IgD-negative memory B cell (primary cell): Measurements from ENCODE around the gene SPRR5. TPM values are rescaled to one million over a fixed set of nuclear protein-coding genes. Genes with fewer than 3 reads are reported as not detected.

Experiments used
- H3K27ac Mint-ChIP-seq, 3 donors: one replicate each; pipeline ENCODE4 v1.8.0; 2020 to 2022; ENCODE audit warnings: mild to moderate bottlenecking in 3 of 3, mixed read lengths in 3 of 3, moderate library complexity in 1 of 3
- H3K27me3 Mint-ChIP-seq: one replicate; pipeline ENCODE4 v1.8.0; 2021; ENCODE audit warnings: mixed read lengths
- H3K36me3 Mint-ChIP-seq: one replicate; pipeline ENCODE4 v1.8.0; 2020; ENCODE audit warnings: mild to moderate bottlenecking, mixed read lengths
- H3K4me1 Mint-ChIP-seq, 3 donors: one replicate each; pipeline ENCODE4 v1.8.0; 2020 to 2022; ENCODE audit warnings: mixed read lengths in 3 of 3, mild to moderate bottlenecking in 1 of 3
- H3K4me3 Mint-ChIP-seq, 4 donors: one replicate each; pipeline ENCODE4 v1.8.0; 2020 to 2022; ENCODE audit warnings: mild to moderate bottlenecking in 4 of 4, mixed read lengths in 4 of 4, moderate library complexity in 3 of 4
- H3K9me3 Mint-ChIP-seq, 3 donors: one replicate each; pipeline ENCODE4 v1.8.0; 2020 to 2021; ENCODE audit warnings: mixed read lengths in 3 of 3, mild to moderate bottlenecking in 1 of 3
- polyA plus RNA-seq: library from polyadenylated mRNA; unstranded; fragments of 300-500 nt; fragmentation: Illumina TruSeq; gene quantifications from one replicate; pipeline ENCODE4 v1.2.3, GENCODE V29; 2021

The SPRR5 gene
- polyA plus RNA-seq, result not detected

GRCh38 chr1:152946651-152947256, at the start of gene SPRR5:
SPRR5 (plus strand) TSS chr1:152947206; CDS start chr1:152948555, 1,349 bp downstream.
- Mint-ChIP-seq H3K27me3 (peaks cover 5% of the 10 kb centered on the region), H3K4me3 (no peak within 1 kb of the TSS)

DNA sequence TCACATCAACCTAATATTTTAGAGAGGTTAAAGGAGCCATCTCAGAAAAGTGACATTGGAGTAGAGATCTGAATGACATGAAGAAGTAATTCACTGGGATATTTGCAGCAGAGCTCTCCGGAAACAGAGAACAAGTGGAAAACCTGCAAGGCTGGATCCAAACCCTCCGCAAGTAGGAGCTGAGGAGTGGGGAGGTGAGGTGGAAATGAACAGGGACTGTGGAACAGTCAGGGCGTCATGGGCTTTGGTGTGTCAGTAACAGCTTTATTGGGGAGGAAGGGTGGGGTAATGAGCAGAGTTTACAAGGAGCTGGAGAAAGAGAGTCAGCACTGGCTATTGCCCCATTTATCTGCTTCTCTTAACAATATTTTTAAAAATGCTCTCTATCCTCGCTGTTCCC, 48.0 kb upstream of the SPRR5 start:
- Mint-ChIP-seq H3K4me3 (no peak overlapping the region), H3K4me1 (no peaks in the 10 kb centered on the region), H3K9me3 (no peaks in the 10 kb centered on the region), H3K27me3 (peaks cover 3% of the 10 kb centered on the region), H3K27ac (no peak overlapping the region), H3K36me3 (no peaks in the 10 kb centered on the region)

More at GRCh38 chr1:152946651-152947256, at the start of gene SPRR5:
- H3K9me3 Mint-ChIP-seq, result peaks cover 0 to 2% (median 0%) of the 10 kb centered on the region in 3 donors
- H3K4me1 Mint-ChIP-seq, result no peaks in the 10 kb centered on the region
- H3K36me3 Mint-ChIP-seq, result no peaks in the 10 kb centered on the region
- no peak within 1 kb of the TSS for H3K27ac Mint-ChIP-seq

DNA sequence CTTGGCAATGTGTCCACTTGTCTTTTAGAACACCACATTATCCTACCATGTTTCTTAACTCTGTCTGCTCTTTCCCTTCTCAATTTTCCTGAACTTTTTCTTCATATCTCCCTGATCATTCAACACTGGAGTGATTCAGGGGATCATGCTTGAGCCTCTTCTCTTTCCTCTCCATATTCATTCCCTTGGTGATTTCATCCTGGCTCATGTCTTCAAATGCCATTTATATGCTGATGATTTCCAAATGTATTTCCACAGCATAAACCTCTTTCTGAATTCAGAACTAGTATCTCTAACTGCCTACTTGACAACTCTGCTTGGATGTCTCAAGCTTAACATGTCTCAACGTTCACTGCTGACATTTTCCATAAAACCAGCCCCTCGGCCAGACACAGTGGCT, 47.1 kb upstream of the SPRR5 start:
- H3K4me3 Mint-ChIP-seq, result no peak overlapping the region
- H3K9me3 Mint-ChIP-seq, result no peaks in the 10 kb centered on the region
- no peaks in the 10 kb centered on the region for H3K36me3 Mint-ChIP-seq
- H3K4me1 Mint-ChIP-seq, result no peaks in the 10 kb centered on the region
- no peak overlapping the region for H3K27ac Mint-ChIP-seq
- H3K27me3 Mint-ChIP-seq, result peaks cover 1% of the 10 kb centered on the region

DNA sequence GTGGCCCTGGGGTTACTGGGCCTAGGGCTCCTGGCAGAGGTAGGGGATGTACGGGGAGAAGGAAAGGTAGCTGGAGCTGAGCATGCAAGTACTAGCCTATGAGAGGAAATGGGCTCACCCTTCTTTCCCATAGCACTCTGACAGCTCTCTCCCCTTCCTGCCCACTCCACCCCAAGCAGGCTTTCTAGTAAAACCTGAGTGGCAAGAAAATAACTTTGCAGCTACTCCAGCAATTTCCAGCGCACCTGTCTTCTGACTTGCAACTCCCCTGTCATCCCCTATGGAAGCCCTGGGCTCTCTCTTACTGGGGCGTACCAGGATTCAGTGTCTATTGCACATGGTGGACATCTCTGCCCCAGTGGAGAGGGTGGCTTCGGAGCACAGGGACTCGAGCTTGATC, 45.4 kb upstream of the SPRR5 start:
- Mint-ChIP-seq H3K9me3 (no peaks in the 10 kb centered on the region), H3K4me3 (no peak overlapping the region), H3K36me3 (no peaks in the 10 kb centered on the region), H3K27ac (no peak overlapping the region), H3K4me1 (no peaks in the 10 kb centered on the region), H3K27me3 (peaks cover 5% of the 10 kb centered on the region)

DNA sequence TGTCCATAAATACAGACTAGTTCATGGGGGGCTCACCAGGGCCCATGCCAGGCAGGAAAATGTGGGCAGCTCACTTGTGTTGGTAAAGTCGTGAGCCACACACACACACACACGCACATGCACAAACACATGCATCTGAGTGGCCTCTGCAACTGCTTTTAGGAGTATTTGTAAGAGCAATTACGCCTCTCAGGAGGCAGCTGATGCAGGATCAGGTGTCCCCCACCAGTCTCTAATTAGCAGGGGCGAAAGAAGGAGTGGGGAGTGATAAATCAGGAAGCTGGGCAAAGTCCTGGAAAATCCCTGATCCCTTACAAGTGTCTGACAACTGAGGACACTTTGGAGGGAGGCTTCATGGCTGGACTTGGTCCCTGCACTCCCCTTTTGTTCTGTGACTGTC, 44.4 kb upstream of the SPRR5 start:
- H3K36me3 Mint-ChIP-seq, result no peaks in the 10 kb centered on the region
- no peak overlapping the region for H3K4me3 Mint-ChIP-seq
- peaks cover 6% of the 10 kb centered on the region for H3K27me3 Mint-ChIP-seq
- H3K4me1 Mint-ChIP-seq, result no peaks in the 10 kb centered on the region
- H3K27ac Mint-ChIP-seq, result no peak overlapping the region
- H3K9me3 Mint-ChIP-seq, result no peaks in the 10 kb centered on the region

- Mint-ChIP-seq H3K4me1 (no peaks in the 10 kb centered on the region), H3K4me3 (no peak overlapping the region), H3K27ac (no peak overlapping the region), H3K9me3 (peaks cover 0 to 2% (median 0%) of the 10 kb centered on the region in 3 donors), H3K36me3 (no peaks in the 10 kb centered on the region), H3K27me3 (peaks cover 12% of the 10 kb centered on the region)
Measured at GRCh38 chr1:152904688-152905440, 42.1 kb upstream of the SPRR5 start.

DNA sequence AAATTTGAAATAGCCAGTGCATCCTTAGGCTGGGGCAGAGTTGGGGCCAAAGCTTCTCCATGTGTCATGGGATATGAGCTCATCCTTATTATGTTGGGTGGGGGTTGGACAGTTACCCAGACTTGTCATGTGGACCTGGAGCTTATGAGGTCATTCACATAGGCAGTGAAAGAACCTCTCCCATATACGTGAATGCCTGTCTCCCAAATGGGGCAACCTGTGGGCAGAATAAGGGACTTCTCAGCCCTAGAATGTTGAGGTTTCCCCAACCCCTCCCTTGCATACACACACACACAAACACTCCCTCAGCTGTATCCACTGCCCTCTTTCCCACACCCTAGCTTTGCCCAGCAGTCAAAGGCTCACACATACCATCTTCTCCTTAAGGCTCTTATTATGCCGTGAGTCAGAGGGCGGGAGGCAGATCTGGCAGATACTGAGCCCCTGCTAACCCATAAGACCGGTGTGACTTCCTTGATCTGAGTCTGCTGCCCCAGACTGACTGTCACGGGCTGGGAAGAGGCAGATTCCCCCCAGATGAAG, 40.9 kb upstream of the SPRR5 start:
- H3K36me3 Mint-ChIP-seq, result no peaks in the 10 kb centered on the region
- no peak overlapping the region for H3K4me3 Mint-ChIP-seq
- H3K27ac Mint-ChIP-seq, result no peak overlapping the region
- peaks cover 0 to 5% (median 0%) of the 10 kb centered on the region in 3 donors for H3K9me3 Mint-ChIP-seq
- peaks cover 12% of the 10 kb centered on the region for H3K27me3 Mint-ChIP-seq
- H3K4me1 Mint-ChIP-seq, result no peaks in the 10 kb centered on the region

GRCh38 chr1:152907686-152908601, 39.1 kb upstream of the SPRR5 start, which contains the start of gene IVL:
IVL (plus strand) TSS chr1:152908546; CDS start chr1:152909798, 1,252 bp downstream.
- Mint-ChIP-seq H3K4me3 (no peak within 1 kb of the TSS), H3K27me3 (peaks cover 17% of the 10 kb centered on the region), H3K9me3 (peaks cover 0 to 5% (median 0%) of the 10 kb centered on the region in 3 donors), H3K27ac (no peak within 1 kb of the TSS), H3K36me3 (no peaks in the 10 kb centered on the region), H3K4me1 (no peaks in the 10 kb centered on the region)

DNA sequence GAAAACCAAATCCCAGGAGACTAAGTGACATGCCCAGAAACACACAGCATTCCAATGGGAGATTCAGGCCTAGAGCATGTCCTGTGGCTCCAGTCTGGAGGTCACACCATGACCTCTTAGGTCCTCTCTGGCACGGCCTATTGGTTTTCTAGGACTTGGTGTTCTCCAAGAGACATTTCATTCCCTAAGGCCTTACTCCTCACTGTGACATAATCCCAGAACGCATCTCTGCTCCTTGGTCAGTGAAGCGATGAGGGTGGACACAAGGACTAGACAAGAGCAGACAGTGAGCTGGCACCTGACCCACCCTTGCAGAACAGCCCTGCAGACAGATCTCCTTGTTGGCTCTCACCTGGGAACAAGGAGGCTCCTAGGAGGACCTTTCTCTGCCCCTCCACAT, 37.8 kb upstream of the SPRR5 start:
- Mint-ChIP-seq H3K27me3 (peaks cover 21% of the 10 kb centered on the region), H3K9me3 (peaks cover 0 to 5% (median 0%) of the 10 kb centered on the region in 3 donors), H3K36me3 (no peaks in the 10 kb centered on the region), H3K4me3 (no peak overlapping the region), H3K4me1 (no peaks in the 10 kb centered on the region), H3K27ac (no peak overlapping the region)

DNA sequence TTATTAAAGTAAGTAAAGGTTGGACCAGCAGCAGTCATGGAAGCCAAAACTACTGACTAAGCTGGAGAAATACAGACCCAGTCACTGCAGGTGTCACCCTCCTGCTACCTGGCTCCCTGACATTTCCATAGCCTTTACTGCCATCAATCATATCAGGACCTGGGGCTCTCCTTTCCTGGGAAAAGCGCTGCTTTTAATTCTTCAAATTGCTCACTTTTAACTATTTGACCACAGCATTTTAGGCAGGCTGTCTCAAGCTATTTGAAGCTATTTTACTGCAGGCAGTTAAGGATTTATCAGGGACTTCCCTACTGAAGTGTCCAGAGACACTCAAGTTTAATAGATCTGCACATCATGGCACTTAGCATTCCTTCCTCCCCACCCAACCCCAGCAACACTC, 34.5 kb upstream of the SPRR5 start:
- Mint-ChIP-seq H3K4me3 (no peak overlapping the region), H3K4me1 (no peaks in the 10 kb centered on the region), H3K9me3 (peaks cover 0 to 5% (median 0%) of the 10 kb centered on the region in 3 donors), H3K27me3 (peaks cover 23% of the 10 kb centered on the region), H3K27ac (no peak overlapping the region), H3K36me3 (peaks cover 3% of the 10 kb centered on the region)

DNA sequence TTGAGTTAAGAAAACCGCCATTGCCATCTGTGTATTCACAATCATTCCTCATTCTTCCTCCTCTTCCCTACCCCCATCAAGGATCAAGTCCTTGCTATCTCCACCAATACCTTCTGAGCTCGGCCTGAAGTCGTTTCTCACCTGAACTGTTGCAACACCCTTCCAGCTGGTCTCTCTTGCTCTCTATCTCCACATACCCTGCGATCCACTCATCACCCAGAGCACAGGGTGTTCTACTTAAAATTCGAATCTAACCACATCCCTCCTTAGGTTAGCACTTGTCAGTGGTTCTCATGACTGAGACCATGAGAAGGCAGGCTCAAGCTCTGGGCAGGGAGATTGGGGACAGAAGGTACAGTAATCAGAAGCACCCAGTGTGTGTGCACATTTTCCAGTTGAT, 34.1 kb upstream of the SPRR5 start:
- Mint-ChIP-seq H3K4me3 (no peak overlapping the region), H3K27ac (no peak overlapping the region)

DNA sequence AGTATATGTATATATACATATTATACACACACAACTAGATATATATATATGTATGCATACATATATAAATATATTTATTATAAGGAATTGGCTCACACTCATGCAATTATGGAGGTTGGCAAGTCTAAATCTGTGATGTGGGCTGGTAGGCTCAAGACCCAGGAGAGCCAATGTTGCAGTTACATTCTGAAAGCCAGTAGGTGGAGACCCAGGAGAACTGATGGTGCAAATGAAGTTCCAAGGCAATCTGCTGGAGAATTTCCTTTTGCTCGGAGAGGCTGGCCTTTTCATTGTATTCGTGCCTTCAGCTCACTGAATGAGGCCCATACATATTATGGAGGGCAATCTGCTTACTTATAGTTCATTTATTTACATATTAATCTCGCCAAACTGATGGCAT, 29.2 kb upstream of the SPRR5 start:
- Mint-ChIP-seq H3K4me1 (no peaks in the 10 kb centered on the region), H3K36me3 (peaks cover 3% of the 10 kb centered on the region), H3K27ac (no peak overlapping the region), H3K27me3 (peaks cover 13% of the 10 kb centered on the region), H3K9me3 (no peaks in the 10 kb centered on the region), H3K4me3 (no peak overlapping the region)

More for the DNA sequence above, 34.1 kb upstream of the SPRR5 start:
- Mint-ChIP-seq H3K36me3 (peaks cover 3% of the 10 kb centered on the region), H3K4me1 (no peaks in the 10 kb centered on the region), H3K9me3 (peaks cover 0 to 5% (median 0%) of the 10 kb centered on the region in 3 donors), H3K27me3 (peaks cover 21% of the 10 kb centered on the region)

- no peak overlapping the region for H3K27ac Mint-ChIP-seq
- no peaks in the 10 kb centered on the region for H3K9me3 Mint-ChIP-seq
- peaks cover 0 to 2% (median 0%) of the 10 kb centered on the region in 3 donors for H3K4me1 Mint-ChIP-seq
- peaks cover 8% of the 10 kb centered on the region for H3K27me3 Mint-ChIP-seq
- H3K36me3 Mint-ChIP-seq, result peaks cover 3% of the 10 kb centered on the region
- no peak overlapping the region for H3K4me3 Mint-ChIP-seq
Measured at GRCh38 chr1:152919071-152919470, 27.9 kb upstream of the SPRR5 start.

- no peaks in the 10 kb centered on the region for H3K36me3 Mint-ChIP-seq
Measured at GRCh38 chr1:152924191-152924590, 22.8 kb upstream of the SPRR5 start.

DNA sequence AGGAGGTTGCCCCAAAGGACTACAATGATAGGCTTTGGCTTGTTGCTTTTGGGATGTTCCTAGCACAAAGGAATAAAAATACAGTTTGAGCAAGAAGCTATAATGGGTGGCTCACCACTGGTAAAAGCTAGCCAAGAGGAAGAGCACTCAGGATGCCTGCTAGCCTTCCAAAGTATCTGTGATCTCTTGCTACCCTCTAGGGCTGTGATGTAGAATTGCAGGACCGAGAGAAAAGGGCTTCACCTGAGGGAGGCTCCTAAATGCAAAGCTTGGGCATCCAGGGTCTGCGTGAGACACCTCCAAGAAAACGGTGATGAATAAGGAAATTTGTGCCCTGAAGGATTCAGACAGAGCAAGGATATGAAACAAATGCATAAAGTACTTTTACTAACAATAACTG, 20.9 kb upstream of the SPRR5 start:
- no peak overlapping the region for H3K27ac Mint-ChIP-seq
- peaks cover 0 to 4% (median 0%) of the 10 kb centered on the region in 3 donors for H3K4me1 Mint-ChIP-seq
- H3K4me3 Mint-ChIP-seq, result no peak overlapping the region
- no peaks in the 10 kb centered on the region for H3K27me3 Mint-ChIP-seq
- H3K9me3 Mint-ChIP-seq, result peaks cover 0 to 2% (median 0%) of the 10 kb centered on the region in 3 donors
- H3K36me3 Mint-ChIP-seq, result no peaks in the 10 kb centered on the region

More at GRCh38 chr1:152924191-152924590, 22.8 kb upstream of the SPRR5 start:
- H3K4me1 Mint-ChIP-seq, result peaks cover 0 to 4% (median 0%) of the 10 kb centered on the region in 3 donors
- H3K9me3 Mint-ChIP-seq, result peaks cover 0 to 2% (median 0%) of the 10 kb centered on the region in 3 donors
- H3K4me3 Mint-ChIP-seq, result peak overlapping the region in 1 of 4 donors; percentile 5
- H3K27me3 Mint-ChIP-seq, result no peaks in the 10 kb centered on the region
- H3K27ac Mint-ChIP-seq, result no peak overlapping the region
